Upper lobe of right lung (tissue), 1 donor: ENCODE measurements around the gene NUDT12. TPM values are rescaled to one million over a fixed set of nuclear protein-coding genes. Genes with fewer than 3 reads are reported as not detected.
A peak's percentile ranks its signal among the peaks of the same experiment; 100 is the strongest.

ENCODE experiments used
- ATAC-seq: fragments of 200-7000 bp; cut with Tn5 transposase; one replicate; pipeline ENCODE4 v1.9.1; 2020; ENCODE audit warnings: mild to moderate bottlenecking, moderate library complexity
- DNase-seq: peaks from one replicate; pipeline ENCODE4 v3.0.0-alpha.2; 2020
- H3K27ac ChIP-seq: fragments of 200-600 bp; one replicate; pipeline ENCODE4 v1.8.0; 2022
- H3K27me3 ChIP-seq: fragments of 200-600 bp; one replicate; pipeline ENCODE4 v1.8.0; 2022; ENCODE audit warnings: mild to moderate bottlenecking
- H3K36me3 ChIP-seq: fragments of 200-600 bp; one replicate; pipeline ENCODE4 v1.8.0; 2022
- H3K4me1 ChIP-seq: fragments of 200-600 bp; one replicate; pipeline ENCODE4 v1.8.0; 2022
- H3K4me3 ChIP-seq: fragments of 200-600 bp; one replicate; pipeline ENCODE4 v1.8.0; 2022; ENCODE audit warnings: mild to moderate bottlenecking
- H3K9me3 ChIP-seq: fragments of 200-600 bp; one replicate; pipeline ENCODE4 v1.8.0; 2022
- intact Hi-C: fragments of 100-400 bp; cut with DNase I; formaldehyde crosslinking; loops from one replicate; pipeline ENCODE4 v1.11.0; 2022
- total RNA-seq: library from RNA; stranded (reverse); fragmentation: NEBNext Ultra II Directional; extraction: Animal tissue kit (Norgen Biotek cat#: 25700); gene quantifications from one replicate; pipeline ENCODE4 v1.2.1, GENCODE V29; 2021
- TF ChIP-seq, protein P1 (sequence below): fragments of 200-600 bp; IDR thresholded peaks from one replicate; pipeline ENCODE4 v1.8.0; 2022; ENCODE audit warnings: antibody characterized with exemption
- donor health status: DM: no; HTN: yes; CAD: no; lungs with severe emphysema.

NUDT12 gene
- total RNA-seq, 1 donor from 2014 or later = 10.5 TPM

DNA sequence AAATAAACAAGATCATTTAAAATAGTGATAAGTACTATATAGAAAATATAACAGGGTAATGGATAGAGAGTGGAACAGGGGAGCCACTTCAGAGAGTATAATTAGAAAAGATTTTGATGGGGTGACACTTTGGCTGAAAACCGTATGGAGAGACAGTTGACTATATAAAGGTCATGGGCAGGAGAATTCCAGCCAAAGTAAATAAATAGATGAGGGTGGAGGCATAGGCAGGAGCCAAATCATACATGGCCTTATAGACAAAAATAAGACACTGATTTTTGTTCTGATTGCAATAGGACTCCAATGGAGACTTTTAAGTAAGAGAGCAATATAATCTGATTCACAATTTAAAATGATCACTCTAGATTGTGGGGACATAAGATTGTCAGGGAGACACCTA, 37.5 kb upstream of the NUDT12 start:
- H3K9me3 ChIP-seq = no peaks in the 10 kb centered on the region
- no peak for ATAC-seq
- no peaks in the 10 kb centered on the region for H3K36me3 ChIP-seq
- no peaks in the 10 kb centered on the region for H3K4me1 ChIP-seq
- DNase-seq = no peak
- intact Hi-C loops = no loop called here
- H3K27ac ChIP-seq = no peak overlapping the region
- TF ChIP-seq, protein P1, sequence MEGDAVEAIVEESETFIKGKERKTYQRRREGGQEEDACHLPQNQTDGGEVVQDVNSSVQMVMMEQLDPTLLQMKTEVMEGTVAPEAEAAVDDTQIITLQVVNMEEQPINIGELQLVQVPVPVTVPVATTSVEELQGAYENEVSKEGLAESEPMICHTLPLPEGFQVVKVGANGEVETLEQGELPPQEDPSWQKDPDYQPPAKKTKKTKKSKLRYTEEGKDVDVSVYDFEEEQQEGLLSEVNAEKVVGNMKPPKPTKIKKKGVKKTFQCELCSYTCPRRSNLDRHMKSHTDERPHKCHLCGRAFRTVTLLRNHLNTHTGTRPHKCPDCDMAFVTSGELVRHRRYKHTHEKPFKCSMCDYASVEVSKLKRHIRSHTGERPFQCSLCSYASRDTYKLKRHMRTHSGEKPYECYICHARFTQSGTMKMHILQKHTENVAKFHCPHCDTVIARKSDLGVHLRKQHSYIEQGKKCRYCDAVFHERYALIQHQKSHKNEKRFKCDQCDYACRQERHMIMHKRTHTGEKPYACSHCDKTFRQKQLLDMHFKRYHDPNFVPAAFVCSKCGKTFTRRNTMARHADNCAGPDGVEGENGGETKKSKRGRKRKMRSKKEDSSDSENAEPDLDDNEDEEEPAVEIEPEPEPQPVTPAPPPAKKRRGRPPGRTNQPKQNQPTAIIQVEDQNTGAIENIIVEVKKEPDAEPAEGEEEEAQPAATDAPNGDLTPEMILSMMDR = no peak
- H3K4me3 ChIP-seq = no peak overlapping the region
- no peaks in the 10 kb centered on the region for H3K27me3 ChIP-seq

DNA sequence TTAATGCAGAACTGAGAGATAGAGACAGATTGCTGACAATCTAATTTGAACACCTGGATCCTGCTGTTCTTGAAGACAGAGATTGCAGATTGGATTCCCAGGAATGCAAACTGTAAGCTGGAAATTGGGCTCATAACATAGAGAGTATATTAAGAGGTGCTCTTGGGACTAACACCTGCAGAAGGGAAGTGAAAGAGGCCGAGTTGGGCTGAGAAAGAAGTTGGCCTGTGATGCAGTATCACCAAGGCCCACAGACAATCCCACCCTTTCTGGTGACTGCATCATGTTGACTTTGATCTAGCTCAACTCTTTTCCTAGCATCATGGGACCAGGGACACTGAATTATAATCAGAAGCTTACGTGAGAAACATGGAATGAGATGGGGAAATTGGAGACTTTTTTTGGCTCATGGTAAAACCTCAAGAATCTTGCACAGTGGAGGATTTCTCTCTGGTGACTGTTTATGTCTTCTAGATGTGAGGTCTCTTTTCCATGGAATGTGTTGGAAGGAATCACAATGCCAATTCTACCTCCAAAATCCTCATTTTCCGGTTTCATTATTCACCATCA, 36.5 kb upstream of the NUDT12 start:
- H3K27me3 ChIP-seq = no peaks in the 10 kb centered on the region
- no peak overlapping the region for H3K4me3 ChIP-seq
- ATAC-seq (no peak), DNase-seq (no peak)
- intact Hi-C loops = no loop called here
- TF ChIP-seq, protein P1 = no peak
- H3K9me3 ChIP-seq = no peaks in the 10 kb centered on the region
- H3K4me1 ChIP-seq = no peaks in the 10 kb centered on the region
- no peak overlapping the region for H3K27ac ChIP-seq
- H3K36me3 ChIP-seq = no peaks in the 10 kb centered on the region

DNA sequence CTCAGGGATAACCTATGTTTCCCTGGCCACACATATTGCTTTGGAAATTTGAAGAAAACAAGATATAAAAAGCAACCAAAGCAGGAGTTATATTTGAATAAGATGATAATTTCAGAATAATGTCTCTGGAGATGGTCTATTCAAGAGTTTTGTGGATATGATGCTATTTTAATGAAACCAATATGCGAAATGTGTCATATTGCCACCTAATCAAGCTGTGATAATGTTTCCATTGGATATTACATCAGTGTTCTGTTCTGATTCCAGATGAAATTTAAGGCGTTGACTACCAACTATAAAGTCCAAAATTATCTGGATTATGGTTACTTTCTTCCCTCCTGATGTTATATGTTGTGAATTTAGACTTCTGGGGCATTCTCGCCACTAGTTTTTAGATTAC, 27.6 kb upstream of the NUDT12 start:
- H3K27me3 ChIP-seq = no peaks in the 10 kb centered on the region
- DNase-seq (no peak), ATAC-seq (no peak)
- no peaks in the 10 kb centered on the region for H3K4me1 ChIP-seq
- TF ChIP-seq, protein P1 = no peak
- intact Hi-C loops = no loop called here
- no peaks in the 10 kb centered on the region for H3K36me3 ChIP-seq
- no peak overlapping the region for H3K4me3 ChIP-seq
- H3K9me3 ChIP-seq = no peaks in the 10 kb centered on the region
- H3K27ac ChIP-seq = no peak overlapping the region

DNA sequence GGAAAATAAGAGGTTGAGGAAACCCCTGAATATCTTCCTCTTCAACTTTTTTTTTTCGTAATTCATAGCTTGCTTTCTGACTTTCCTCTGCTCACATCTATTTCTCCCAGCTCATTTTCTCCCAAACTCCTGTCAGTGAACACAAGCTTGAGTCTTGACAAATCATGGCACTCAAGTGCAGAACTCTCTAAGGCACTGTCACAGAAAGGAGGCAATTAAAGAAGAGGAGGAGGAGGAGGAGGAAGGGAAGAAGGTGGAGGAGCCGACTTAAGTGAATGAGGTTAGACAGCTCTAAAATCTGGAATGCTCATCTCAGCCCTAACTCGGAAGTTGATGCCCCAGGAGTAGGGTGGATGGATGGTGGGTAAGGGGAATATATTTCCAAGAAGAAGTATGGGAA, 27.2 kb upstream of the NUDT12 start:
- Histone ChIP-seq H3K4me3 (no peak overlapping the region), H3K27me3 (no peaks in the 10 kb centered on the region), H3K4me1 (no peaks in the 10 kb centered on the region), H3K27ac (no peak overlapping the region), H3K9me3 (no peaks in the 10 kb centered on the region), H3K36me3 (no peaks in the 10 kb centered on the region)
- DNase-seq = no peak
- ATAC-seq = no peak
- TF ChIP-seq, protein P1 = no peak
- intact Hi-C loops = no loop called here

DNA sequence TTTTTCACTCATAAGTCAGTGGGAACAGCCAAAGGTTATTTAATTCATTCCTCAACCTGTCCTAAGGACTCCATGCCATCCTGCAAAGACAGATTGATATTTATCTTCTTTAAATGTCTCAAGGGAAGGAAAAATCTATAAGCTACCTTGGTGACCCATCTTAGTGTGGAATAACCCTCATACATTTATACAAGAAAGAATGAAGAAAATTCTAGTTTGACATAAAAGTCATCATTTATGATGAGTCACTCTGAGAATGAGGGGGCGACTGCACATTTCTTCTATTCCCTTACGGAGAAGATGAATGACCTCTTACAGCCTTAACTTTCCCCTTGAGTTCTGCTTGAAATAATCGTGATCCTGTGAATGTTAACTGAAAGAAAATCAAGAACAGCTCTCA, 26.8 kb upstream of the NUDT12 start:
- intact Hi-C loops = no loop called here
- no peak overlapping the region for H3K27ac ChIP-seq
- DNase-seq = no peak
- no peaks in the 10 kb centered on the region for H3K4me1 ChIP-seq
- H3K36me3 ChIP-seq = no peaks in the 10 kb centered on the region
- TF ChIP-seq, protein P1 = no peak
- ATAC-seq = no peak
- no peaks in the 10 kb centered on the region for H3K27me3 ChIP-seq
- no peak overlapping the region for H3K4me3 ChIP-seq
- no peaks in the 10 kb centered on the region for H3K9me3 ChIP-seq

DNA sequence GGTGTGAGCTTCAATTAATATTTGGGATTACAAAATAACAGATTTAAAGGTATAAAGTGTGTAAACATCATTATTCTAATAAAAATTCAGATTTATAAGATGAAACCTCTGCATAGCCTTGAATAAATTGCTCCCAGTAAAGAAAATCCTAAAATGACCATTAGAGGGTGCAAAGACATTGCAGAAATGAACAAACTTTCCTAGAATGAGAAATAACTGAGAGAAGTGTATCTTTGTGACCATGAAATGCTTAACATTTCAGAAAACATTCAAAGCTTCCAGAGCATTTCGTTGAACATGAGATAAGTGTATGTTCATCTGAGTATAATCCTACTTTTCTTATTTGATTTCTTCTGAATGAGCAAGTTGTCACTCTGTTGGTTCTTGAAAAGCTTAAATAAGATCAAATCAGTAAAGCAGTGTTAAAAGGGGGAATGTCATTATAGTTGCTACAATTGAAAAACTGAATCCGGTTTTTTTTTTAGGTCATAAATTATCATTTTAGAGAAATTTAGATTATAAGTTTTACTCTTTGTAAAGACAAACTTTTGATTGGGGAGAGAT, 24.7 kb upstream of the NUDT12 start:
- ATAC-seq = no peak
- no peak overlapping the region for H3K4me3 ChIP-seq
- TF ChIP-seq, protein P1 = peak; percentile 46

More for the DNA sequence above, 24.7 kb upstream of the NUDT12 start:
- Histone ChIP-seq H3K4me1 (no peaks in the 10 kb centered on the region), H3K27ac (no peak overlapping the region), H3K9me3 (no peaks in the 10 kb centered on the region), H3K36me3 (no peaks in the 10 kb centered on the region), H3K27me3 (no peaks in the 10 kb centered on the region)
- intact Hi-C loops = no loop called here
- no peak for DNase-seq
